Renal pelvis (tissue), 4 donors: ENCODE results near the gene PTPRN2. TPM values are rescaled to one million over a fixed set of nuclear protein-coding genes. Genes with fewer than 3 reads are reported as not detected.
A peak's percentile ranks its signal among the peaks of the same experiment; 100 is the strongest.

ENCODE experiments used
- DNase-seq: peaks from one replicate; pipeline ENCODE4 v3.0.0-alpha.2; 2013
- polyA plus RNA-seq, 3 donors: library from polyadenylated mRNA; unstranded; fragments of 120-200 nt; gene quantifications; one replicate each; pipeline ENCODE4 v1.2.1, GENCODE V29; 2013; ENCODE audit not compliant: insufficient read length in 3 of 3

The PTPRN2 gene
- polyA plus RNA-seq, 3 donors, result 6.6 to 7.5 (median 7.4) TPM

DNA sequence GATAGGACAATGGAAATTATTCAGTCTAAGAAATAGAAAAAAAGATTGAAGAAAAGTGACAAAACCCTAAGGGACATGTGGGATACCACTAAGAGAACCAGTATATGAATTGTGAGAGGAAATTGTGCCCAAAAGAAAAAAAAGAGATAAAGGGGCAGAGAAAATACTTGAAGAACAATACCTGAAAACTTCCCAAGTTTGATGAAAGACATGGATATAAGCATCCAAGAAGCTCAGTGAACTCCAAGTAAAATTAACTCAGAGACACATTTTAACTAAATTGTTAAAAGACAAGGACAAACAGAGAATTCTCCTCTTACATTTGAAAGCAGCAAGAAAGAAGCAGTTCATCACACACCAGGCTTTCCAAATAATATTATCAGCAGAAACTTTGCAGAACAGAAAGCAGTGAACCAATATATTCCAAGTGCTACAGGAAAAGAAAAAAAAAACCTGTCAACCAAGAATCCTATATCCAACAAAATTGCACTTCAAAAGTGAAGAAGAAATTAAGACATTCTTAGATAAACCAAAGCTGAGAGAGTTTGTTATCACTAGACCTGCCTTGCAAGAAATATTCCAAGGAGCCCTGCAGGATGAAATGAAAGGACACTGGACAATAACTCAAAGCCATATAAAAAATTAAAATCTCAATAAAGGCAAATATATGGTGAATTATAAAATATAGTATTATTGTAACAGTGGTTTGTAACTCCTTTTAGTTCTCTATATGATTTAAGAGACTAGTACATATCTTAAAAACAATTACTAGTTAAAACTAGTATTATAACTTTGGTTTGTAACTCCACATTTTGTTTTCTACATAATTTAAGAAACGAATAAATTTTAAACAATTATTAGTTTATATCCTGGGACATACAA lies 470.0 kb downstream of the PTPRN2 start:
- no peak for DNase-seq

DNA sequence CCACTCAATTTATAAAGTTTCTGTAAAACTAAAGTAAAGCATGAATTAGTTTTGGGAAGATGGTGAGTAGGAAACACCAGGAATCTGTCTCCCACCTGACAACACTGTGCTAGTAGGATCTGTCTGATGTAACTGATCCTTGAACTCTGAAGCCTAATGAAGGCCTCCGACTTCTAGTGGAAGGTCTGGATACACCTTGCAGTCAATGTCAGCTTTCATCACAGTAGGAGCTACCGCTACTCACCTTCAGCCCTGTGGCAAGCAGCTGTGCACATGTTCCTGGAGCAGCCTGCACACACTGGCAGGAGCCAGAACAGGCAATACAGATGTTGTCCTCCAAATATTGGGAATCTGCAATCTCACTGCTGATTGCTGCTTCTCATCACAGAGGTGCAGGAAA lies 471.4 kb downstream of the PTPRN2 start:
- no peak for DNase-seq

DNA sequence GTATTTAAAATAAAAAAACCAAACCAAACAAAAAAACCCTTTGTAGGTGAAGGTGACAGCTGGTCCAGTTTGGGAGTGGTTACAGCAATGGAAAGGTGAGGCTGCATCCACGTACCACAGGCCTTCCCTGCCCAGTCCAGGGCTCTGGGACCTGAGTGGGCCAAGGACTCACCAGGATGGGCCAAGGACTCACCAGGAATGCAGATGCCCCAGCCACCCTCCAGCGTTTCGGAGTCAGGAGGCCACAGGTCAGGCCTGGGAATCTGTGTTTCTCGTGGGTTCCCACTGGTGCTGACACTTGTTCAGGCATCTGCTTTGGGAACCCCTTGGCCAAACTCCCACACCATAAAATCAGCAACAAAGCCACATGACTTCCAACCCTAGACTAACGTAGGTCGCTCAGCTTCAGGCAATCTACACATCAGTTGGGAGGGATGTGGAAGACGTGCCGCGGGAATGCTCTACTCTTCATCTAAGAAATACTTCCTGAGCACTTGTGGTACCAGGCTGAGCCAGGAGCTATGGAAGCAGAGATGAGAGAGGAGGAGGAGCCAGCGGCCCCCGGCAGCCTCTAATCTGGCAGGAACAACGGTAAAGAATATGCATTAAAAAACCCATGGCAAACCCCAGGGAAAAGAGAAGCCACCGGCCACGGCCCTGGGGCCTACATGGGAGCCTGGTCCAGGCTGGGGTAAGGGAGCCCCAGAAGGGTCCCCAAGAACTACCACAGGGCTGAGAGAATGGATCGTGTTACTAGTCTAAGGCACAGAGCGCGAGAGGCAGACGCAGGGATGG lies 473.4 kb downstream of the PTPRN2 start:
- DNase-seq, result no peak

DNA sequence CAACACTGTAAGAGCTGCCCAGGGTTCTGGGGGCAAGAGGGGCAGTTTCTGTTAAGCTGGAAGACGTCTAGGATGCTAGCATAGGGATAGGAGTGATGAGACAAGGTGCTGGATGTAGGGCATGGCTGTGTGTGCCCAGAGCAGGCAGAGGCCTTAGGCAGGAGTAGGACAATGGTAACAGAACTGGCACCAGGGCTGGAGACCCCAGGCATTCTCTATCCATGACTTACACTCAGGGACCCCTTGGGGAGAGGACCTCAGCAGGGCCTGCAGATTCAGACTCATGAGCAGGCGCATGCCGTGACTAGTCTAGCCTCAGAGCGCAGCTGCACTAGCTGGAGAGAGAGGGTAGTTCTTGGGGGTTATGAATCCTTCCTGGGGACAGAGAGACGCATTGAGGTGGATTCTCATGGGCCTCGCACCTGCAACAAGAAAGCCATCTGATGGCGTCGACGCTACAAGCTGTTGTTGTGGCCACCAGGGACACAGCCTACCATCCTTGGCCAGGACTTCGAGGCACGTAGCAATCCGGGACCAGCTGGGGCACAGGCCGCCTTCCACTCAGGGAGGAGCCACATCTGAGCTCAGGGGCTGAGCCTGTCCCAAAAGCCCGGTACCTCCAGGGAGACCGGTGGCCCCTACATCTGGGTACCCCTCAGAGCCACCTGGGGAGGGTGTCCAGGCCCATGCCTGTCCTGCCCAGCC lies 474.1 kb downstream of the PTPRN2 start:
- DNase-seq, result no peak

DNA sequence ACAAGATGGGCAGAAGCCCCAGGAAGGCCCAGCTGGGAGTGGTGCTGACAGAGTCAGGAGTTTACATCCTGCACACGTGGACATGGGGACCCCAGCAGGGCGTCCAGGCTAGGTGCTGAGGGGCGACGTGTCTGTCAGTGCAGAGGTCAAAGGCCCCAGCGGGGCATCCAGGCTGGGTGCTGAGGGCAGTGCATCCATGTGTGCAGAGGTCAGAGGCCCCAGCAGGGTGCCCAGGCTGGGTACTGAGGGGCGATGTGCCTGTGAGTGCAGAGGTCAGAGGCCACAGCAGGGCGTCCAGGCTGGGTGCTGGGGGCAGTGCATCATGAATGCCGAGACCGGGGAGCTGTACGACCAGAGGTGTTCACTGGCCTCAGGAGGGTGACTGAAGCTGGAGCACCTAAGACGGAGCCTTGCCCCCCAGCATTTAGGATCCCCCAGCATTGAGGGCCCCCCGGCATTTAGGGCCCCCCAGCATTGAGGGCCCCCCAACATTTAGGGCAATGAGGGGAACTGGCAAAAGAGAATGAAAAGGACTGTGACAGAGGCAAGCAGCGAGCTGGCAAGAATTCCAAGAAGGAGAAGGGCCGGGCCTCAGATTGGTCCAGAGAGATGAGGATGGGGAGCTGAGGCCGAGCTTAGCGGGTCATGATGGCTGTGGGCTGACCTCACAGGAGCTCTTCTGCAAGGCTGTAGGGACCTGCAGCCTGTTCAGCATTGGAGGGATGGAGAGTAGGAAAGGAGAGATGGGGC lies 474.9 kb downstream of the PTPRN2 start:
- no peak for DNase-seq

DNA sequence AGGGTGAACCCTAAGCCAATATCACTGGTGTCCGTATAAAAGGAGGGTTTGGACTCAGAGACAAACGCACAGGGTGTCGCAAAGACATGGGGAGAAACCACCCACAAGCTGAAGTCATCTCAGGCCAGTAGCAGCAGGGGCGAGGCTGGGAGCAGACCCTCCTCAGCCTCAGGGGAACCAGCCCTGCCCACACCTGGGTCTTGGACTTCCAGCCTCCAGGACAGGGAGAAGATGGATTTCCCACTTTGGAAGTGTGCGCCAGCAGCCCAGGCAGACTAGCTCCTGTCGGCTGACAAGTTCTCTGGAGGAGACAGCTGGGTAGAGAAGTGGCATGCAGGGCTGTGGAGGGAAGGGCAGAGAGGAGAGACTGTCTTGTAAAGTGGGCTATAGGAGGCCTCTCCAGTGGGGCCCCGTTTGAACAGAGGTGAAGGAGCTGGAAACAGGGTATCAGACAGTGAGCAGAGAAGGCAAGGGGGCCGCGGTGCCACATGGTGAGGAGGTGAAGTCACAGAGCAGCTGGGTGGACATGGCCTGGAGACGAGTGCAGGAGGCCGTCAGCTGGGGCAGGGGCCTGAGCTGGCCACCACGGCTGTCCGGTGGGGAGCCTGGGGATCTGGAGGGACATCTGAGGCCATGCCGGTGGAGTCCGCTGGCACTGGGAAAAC lies 475.6 kb downstream of the PTPRN2 start:
- DNase-seq, result no peak

DNA sequence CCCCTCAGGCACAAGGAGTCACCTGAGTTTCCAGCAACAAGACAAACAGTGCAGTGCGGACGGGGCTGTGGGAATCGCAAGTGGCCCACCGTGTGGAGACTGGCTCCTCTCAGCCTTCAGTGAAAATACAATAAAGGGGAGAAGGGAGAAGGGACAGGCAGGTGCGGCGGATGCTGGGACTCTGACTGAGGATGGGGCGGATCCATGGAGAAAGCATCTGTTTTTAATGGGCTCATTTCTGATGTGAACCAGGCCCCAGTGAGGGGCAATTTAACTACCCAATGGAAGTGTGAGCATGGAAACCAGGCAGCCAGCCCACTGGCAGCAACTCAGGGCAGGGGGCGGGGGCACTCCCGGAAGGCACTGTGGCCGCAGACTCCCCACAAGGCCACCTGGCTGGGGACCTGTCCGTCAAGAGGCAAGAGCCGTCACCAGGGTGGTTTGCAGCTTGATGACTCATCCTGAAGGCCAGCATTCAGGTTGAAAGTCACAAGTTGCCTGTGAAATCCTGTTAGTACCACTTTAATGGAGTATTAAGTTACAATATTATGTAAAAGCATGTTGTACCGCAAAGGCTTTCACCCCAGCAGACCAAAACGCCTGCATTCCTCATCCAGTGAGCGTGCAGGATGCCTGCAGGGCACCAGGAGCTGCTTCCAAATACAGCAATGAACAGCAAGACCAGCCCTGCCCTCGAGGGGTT lies 476.4 kb downstream of the PTPRN2 start:
- peak; percentile 19 for DNase-seq

DNA sequence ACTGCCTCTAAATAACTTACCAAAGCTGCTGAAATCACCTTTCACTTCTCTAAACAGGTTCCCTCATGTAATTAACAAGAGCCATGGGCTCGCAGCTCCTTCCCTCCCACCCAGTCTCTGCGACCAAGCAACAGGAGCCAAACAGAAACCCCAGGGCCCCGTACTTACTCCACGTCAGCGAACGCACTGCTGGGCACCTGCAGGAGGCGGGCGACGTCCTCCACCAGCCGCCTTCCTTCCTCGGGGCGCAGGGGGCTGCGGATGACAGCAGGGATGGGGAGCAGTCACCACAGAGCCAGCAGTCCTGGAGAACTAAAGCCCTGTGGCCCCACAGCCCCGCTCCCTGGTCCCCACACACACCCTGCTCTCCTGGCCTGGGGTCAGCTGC lies 477.0 kb downstream of the PTPRN2 start:
- no peak for DNase-seq

DNA sequence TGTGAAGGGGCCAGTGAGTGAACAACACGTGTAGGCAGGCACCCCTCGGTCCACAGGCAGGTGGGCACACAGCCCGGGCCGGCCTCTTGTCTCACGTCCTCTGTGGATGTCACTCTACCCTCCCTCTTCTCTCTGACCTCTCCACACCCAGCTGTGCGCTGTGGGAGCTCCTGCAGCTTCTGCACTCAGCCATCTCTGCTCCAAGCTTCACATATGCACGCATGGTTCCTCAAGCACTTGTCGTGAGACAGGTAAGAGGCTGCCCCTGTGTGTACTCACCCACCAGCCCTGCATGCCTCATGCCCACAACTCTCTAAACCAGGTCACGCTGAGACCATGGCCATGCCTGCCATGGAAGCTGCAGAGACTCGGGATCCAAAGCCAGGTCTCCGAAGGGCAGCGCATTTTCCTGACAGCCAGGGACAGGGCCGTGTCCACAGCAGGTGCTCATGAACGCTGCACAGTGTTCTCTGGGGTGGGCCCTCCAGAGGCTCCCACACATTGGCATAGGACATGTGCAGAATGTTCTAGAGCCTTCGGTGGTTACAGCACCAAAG lies 477.5 kb downstream of the PTPRN2 start:
- no peak for DNase-seq

DNA sequence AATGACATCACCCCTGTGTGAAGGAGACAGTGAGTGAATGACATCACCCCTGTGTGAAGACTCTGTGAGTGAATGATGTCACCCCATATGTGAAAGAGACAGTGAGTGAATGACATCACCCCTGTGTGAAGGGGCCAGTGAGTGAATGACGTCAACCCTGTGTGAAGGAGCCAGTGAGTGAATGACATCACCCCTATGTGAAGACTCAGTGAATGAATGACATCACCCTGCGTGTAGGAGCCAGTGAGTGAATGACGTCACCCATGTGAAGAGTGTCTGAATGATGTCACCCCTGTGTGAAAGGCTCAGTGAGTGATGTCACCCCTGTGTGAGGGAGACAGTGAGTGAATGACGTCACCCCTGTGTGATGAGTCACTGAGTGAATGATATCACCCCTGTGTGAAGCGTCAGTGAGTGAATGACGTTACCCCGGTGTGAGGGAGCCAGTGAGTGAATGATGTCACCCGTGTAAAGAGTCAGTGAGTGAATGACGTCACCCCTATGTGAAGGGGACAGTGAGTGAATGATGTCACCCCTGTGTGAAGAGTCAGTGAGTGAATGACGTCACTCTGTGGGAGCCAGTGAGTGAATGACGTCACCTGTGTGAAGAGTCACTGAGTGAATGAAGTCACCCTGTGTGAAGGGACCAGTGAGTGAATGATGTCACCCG lies 478.1 kb downstream of the PTPRN2 start:
- no peak for DNase-seq

DNA sequence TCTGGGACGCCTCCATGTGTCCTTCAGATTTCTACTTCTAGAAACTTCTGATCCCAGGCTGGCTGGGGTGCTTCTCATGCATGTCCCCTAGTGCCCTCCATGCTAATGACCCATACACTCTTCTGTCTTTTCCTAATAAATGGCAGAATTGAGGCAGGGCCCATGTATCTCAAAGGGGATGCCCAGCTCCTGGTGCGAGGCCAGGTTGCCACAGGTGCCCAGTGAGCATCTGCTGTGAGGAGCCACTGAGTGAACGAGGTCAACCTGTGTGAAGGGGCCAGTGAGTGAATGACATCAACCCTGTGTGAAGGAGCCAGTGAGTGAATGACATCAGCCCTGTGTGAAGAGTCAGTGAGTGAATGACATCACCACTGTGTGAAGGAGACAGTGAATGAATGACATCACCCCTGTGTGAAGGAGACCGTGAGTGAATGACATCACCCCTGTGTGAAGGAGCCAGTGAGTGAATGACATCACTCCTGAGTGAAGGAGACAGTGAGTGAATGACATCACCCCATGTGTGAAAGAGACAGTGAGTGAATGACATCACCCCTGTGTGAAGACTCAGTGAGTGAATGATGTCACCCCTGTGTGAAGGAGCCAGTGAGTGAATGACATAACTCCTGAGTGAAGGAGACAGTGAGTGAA lies 478.9 kb downstream of the PTPRN2 start:
- DNase-seq, result no peak

DNA sequence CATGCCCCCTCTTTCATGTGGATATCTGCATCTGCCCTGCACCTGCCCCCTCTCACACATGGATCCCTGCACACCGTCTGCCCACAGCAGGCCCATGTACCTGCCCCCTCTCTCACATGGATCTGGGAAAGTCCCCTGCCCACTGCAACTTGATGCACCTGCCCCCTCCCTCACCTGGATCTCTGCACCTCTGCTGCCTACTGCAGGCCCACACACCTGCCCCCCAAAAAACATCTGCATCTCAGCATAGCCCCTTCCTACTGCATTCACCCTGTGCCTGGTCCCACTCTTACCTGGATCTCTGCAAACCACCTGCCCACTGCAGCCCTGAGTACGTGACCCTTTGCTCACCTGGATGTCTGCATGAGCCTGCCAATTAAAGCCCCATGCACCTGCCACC lies 479.8 kb downstream of the PTPRN2 start:
- DNase-seq, result no peak

DNA sequence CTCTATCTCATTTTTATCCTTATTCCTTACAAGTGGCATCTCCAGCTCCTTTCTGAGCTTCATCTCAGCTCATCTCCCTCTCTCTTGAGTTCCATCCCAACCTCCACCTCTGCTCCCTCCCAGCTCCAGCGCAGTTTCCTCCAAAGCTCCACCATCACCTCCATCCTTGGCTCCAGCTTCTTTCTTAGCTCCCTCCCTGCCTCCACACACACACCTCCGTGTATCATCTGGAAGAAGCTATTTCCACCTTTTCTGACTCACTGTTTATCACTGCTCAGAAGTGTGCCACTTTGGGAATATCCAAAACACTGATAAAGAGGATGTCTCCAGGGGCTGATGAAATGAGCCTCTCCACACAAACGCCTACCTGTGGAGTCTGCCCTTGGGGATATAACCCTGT lies 481.4 kb downstream of the PTPRN2 start:
- no peak for DNase-seq

DNA sequence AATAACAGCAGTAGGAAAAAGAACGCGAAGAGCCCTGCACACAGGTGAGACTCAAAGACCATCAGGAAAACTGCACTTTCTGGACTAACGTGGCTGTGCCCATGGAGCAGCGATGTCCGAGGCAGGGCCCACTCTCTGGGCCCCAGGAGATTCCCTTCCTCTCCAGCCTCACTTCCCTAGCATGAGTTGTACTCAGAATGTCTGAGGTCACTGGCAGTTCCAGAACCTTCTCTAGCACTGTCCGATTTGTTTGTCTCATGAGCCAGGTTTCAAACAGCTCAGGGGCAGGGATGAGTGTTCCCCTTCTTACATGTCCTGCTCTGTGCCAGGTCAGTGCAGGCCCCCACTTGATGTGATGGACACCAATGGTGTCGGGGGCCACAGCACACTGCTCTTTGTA lies 484.2 kb downstream of the PTPRN2 start:
- DNase-seq, result no peak

DNA sequence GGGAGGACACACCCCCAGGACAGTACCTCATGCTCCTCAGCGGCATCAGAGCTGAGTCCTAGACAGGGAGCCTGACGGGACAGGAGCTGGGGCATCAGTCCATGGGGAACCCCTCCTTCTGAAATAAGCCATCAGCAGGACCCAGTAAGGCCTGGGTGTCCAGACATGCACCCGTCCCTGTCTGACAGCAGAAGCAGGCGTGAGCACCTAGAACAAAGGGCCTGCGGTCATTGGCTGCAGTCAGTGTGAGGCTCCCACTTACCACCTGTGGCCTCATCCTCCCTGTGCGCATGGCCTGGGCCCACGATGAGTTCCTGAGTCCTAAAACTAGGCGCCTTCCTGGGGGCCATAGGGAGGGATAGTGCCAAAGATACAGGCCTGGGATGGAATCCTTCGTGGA lies 484.7 kb downstream of the PTPRN2 start:
- no peak for DNase-seq

DNA sequence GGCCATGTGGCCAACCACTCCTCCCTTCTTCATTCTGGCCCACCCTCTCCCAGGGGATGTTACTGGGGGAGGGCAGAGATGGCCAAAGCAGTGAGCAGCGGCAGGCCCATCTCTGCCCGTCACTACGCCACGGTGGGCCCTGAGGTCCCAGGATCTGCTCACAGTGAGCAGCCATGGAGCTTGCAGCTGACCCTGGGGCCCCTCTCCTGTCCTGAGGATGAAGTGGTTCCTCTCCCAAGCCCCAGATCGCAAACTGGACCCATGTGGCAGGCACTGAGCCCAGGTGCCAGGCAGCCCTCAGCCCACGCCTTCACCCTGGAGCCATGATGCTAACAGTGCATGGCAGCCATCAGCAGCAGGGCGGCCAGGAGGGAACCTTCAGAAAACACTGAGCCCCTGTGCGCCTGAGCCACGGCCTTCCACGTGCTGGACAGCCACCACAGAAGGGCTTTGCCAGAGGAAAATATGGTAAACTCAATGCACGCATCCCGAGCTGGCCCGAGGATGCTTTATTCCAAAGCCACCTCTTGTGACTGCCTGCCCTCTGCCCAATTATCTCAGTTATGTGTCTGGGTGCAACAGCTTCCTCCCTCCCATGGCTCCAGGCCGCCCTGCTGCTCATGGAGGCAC lies 485.7 kb downstream of the PTPRN2 start:
- DNase-seq, result no peak

DNA sequence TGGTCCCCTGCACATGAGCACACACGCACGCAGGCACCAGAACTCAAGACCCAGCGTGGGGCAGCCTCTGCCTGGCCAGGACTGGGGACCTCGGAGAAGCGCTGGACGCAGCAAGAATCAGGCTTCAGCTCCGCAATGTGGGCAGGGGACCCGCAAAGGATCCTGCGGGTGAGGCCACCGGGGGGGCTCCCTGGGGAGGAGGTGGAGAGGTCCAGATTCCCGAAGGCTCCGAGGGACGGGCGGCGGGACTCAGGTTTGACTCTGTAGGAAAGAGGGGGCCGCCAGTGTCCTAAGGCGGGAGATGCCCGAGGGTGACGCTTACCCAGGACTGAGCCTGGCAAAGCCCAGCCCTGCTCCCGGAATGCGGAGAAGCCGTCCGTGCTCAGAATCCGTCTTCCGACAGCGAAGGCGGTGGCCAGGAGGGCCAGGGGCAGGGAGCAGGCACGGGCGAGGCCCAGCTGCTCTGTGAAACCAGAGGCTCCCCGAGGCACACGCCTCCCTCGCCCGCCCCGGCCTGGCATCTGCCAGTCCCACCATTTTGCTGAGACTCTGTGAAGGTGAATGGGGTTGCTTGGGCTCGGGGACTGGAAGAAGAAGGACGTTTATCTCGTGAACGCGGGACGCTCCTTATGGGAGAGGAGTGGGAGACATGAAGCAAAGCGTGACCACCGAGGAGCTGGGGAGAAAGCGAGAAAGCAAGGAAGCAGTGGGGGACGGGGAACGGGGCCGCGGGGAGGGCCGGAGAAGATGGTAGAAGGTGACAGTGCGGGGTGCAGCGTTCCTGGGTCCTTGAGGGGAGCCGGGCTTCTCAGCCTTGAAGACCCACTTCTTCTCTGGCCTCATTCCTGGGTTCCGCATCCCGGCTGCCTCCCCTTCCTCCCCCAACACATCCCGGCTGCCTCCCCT lies 489.2 kb downstream of the PTPRN2 start:
- DNase-seq, result no peak
